ENCODE measurements around the gene P2RY14. TPM values are rescaled to one million over a fixed set of nuclear protein-coding genes. Genes with fewer than 3 reads are reported as not detected.
"Not testable (repeated sequence)": the region's sequence is repeated elsewhere in the genome, so short reads cannot be mapped to it uniquely, and the experiment has no call there.

P2RY14 gene
- total RNA-seq, 1 donor from 2014 or later = 1.5 TPM

- H3K9me3 Mint-ChIP-seq = no peaks in the 10 kb centered on the region
- POLR2A ChIA-PET = no interaction called here
- TF ChIP-seq CTCF (IDR thresholded peaks at IDR 0.05) = no peak
- H3K4me1 Mint-ChIP-seq = peaks cover 9% of the 10 kb centered on the region
- no peaks in the 10 kb centered on the region for H3K27me3 Mint-ChIP-seq
- DNase-seq = no peak
- CTCF ChIA-PET = no interaction called here
- ATAC-seq (ENCODE audit: low read depth) = no peak
- H3K36me3 Mint-ChIP-seq (ENCODE audit: low read depth) = no peaks in the 10 kb centered on the region
- intact Hi-C loops (cut with micrococcal nuclease) = loop anchor here (2.0 kb wide), 1 partner anchor 18 kb away; no protein-coding TSS in a partner anchor
- no peak overlapping the region for H3K4me3 Mint-ChIP-seq
- H3K27ac Mint-ChIP-seq = no peak overlapping the region
These were observed 41.6 kb downstream of the P2RY14 start for GRCh38 chr3:151236736-151237135.

- ChIA-PET POLR2A (no interaction called here), CTCF (no interaction called here)
- H3K9me3 Mint-ChIP-seq = no peaks in the 10 kb centered on the region
- no peak overlapping the region for H3K27ac Mint-ChIP-seq
- no peak for TF ChIP-seq CTCF (IDR thresholded peaks at IDR 0.05)
- no peaks in the 10 kb centered on the region for H3K36me3 Mint-ChIP-seq (ENCODE audit: low read depth)
- H3K4me3 Mint-ChIP-seq = no peak overlapping the region
- DNase-seq (no peak), ATAC-seq (ENCODE audit: low read depth) (no peak)
- no peaks in the 10 kb centered on the region for H3K27me3 Mint-ChIP-seq
- H3K4me1 Mint-ChIP-seq = peaks cover 12% of the 10 kb centered on the region
- intact Hi-C loops (cut with micrococcal nuclease) = loop anchor here (2.0 kb wide), 1 partner anchor 18 kb away; no protein-coding TSS in a partner anchor
These were observed 42.0 kb downstream of the P2RY14 start for GRCh38 chr3:151236316-151236715.

GRCh38 chr3:151234825-151235224, 43.5 kb downstream of the P2RY14 start:
- Mint-ChIP-seq H3K36me3 (ENCODE audit: low read depth) (no peaks in the 10 kb centered on the region), H3K4me1 (peaks cover 25% of the 10 kb centered on the region), H3K9me3 (no peaks in the 10 kb centered on the region), H3K27me3 (no peaks in the 10 kb centered on the region), H3K27ac (peak overlapping the region; percentile 36), H3K4me3 (no peak overlapping the region)
- intact Hi-C loops (cut with micrococcal nuclease) = no loop called here
- CTCF ChIA-PET = interaction anchor here (0.9 to 3.4 kb wide), 5 partner anchors 19 to 604 kb away, joined by 3 to 11 read pairs (median 4); no protein-coding TSS in a partner anchor
- POLR2A ChIA-PET = interaction anchor here (1.2 kb wide), 1 partner anchor 34 kb away, joined by 4 read pairs; no protein-coding TSS in a partner anchor
- DNase-seq (no peak), ATAC-seq (ENCODE audit: low read depth) (no peak)
- no peak for TF ChIP-seq CTCF (IDR thresholded peaks at IDR 0.05)

GRCh38 chr3:151232991-151233390, 45.4 kb downstream of the P2RY14 start:
- intact Hi-C loops (cut with micrococcal nuclease) = no loop called here
- DNase-seq (no peak), ATAC-seq (ENCODE audit: low read depth) (no peak)
- ChIA-PET POLR2A (interaction anchor here (0.6 kb wide), 1 partner anchor 56 kb away, joined by 3 read pairs; no protein-coding TSS in a partner anchor), CTCF (interaction anchor here (3.4 to 9.8 kb wide), 2 partner anchors 45 to 65 kb away, joined by 11 to 237 read pairs; partner anchors contain the start of gene P2RY14)
- Mint-ChIP-seq H3K4me3 (no peak overlapping the region), H3K27ac (peak overlapping the region; percentile 64), H3K9me3 (no peaks in the 10 kb centered on the region), H3K27me3 (no peaks in the 10 kb centered on the region), H3K36me3 (ENCODE audit: low read depth) (no peaks in the 10 kb centered on the region), H3K4me1 (peaks cover 37% of the 10 kb centered on the region)
- no peak for TF ChIP-seq CTCF (IDR thresholded peaks at IDR 0.05)

- Mint-ChIP-seq H3K4me1 (peaks cover 42% of the 10 kb centered on the region), H3K27ac (peak overlapping the region; percentile 69)
- H3K36me3 Mint-ChIP-seq (ENCODE audit: low read depth); intact Hi-C loops (cut with micrococcal nuclease); H3K27me3 Mint-ChIP-seq; H3K4me3 Mint-ChIP-seq; POLR2A ChIA-PET; ATAC-seq (ENCODE audit: low read depth); H3K9me3 Mint-ChIP-seq; DNase-seq: not testable (repeated sequence)
- CTCF ChIA-PET = interaction anchor here (5.7 to 9.8 kb wide), 2 partner anchors 46 to 64 kb away, joined by 63 to 237 read pairs; partner anchors contain the start of gene P2RY14
These were observed 45.9 kb downstream of the P2RY14 start for GRCh38 chr3:151232403-151232802.
